HG02885 (cell line): ENCODE results near the gene RBKS.
"Not testable (repeated sequence)": the region's sequence is repeated elsewhere in the genome, so short reads cannot be mapped to it uniquely, and the experiment has no call there.

Experiments used
- ATAC-seq: cut with Tn5 transposase; IDR thresholded peaks from one replicate; pipeline ENCODE4 v1.9.1; 2021; ENCODE audit warnings: mild to moderate bottlenecking; ENCODE audit not compliant: unreplicated experiment, poor library complexity

Gene RBKS

DNA sequence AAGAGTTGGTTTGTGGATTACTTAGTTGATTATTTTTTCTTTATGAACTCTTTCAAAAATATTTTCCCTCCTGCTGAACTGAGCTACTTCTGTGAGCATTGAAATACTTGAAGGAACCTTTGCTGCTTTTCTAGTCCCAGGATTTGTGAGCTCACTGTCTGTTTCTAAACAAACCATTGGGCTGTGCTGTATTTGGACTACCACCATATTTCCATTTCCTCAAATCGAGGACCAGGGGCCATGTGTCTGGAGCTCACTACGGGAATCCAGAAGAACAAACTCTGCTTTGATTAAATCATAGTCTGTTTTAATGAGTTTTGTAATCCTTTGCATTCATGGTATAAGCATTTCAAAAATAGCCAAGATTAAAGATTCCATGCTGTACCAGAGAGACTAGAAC lies 117.4 kb downstream of the RBKS start:
- ATAC-seq = no peak

DNA sequence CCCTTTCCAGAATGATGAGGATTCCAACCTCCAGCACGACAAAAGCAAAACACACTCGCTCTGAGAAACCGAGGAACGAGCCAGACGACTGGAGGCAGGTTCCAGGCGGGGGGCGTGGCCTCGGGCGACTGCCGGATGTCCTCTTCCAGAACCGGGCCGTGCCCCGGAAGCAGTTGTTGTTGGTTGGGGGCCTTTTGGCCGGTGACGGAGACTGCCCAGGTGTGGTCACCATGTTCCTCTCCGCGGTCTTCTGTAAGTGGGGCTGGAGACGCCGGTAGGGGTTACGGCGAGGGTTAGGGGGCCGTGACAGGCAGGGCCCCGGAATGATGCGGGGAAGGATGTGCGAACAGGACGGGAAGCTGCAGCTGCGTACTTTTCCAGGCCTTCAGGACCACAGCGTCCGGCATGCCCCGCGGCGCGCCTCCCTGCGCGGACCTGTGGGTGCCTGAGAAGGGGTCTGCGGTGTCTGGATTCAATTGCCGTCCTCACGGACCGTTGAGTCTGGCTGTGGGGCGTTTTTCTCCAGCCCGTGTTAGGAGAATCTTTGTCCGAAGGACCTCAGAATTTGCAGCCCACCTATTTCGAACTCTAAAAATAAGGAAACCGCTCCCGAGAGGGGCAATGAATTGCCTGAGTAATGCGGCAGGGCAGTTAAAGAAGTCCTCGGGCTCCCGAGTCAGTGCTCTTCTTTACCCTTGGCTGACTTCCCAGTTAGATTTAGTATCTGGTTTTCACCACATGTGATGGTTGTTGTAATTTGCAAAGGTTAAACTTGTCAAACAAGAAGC lies 118.4 kb downstream of the RBKS start, which contains the start of gene MRPL33:
TSS of gene MRPL33 (plus strand) at position 172 of the 788 bp plus-strand sequence. CDS start at position 231, 59 bp downstream.
- ATAC-seq = peak; percentile 97

DNA sequence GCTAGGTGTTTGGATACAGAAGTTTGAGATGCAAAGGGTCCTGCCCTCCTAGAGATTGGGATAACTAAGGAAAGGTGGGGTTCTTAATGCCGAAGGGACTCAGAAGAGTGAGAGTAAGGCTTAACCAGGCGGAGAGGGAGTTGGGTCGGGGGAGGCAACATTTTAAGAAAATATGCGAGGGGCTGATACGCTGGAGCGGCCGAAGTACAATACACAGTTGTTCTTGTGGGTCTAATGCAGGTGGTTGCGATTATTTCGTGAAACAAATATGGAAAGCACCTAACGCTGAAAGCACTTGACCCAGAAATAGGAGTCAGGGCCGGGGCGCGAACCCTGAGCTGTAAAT lies 119.0 kb downstream of the RBKS start:
- ATAC-seq = peak; percentile 26

DNA sequence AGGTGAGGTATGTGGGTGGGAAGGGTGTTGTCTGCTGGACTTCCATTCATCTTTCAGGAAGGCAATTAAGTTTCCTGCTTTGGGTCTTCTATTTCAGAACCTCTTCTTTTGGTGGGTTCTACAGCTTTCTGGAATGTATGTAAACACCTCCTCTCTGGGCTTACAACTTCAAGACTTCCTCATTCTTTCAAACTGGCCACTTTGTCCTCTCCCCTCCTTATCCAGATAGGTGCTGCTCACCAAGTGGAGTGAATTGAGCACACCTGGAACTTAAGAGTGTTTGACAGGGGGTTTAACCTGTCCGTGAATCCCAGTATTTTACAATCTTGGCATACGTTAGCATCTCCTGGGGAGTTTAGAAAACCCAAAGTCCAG lies 123.9 kb downstream of the RBKS start:
- no peak for ATAC-seq

DNA sequence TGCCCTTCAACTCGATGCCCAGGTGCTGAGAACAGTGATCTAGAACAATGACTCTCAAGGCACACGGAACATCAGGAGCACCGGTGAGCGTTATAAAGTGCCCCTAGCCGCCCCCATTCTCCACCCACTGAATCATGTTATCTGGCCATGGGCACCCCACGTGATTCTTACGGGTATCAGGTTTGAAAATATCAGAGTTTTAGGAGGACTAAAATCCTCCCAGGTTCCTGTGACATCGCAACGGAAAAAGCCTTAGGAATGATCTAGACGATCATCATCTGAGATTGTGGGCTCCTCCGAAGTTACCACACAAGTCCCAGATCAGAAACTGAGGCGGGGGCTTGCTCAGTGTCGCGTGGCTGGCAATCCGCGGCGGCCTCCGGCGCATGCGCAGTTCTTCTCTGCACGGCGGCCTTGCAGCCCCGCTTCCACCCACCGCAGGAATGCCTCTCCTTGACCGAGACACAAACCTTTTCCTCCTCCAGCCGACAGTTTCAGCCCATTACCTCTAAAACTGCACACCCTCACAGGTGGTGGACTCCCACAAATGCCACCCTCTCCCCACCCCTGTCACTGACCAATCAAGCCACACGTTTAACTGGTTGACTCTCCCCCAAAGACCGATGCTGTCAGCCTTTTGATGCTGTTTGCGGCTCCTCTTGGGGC lies 124.4 kb downstream of the RBKS start:
- ATAC-seq = no peak

DNA sequence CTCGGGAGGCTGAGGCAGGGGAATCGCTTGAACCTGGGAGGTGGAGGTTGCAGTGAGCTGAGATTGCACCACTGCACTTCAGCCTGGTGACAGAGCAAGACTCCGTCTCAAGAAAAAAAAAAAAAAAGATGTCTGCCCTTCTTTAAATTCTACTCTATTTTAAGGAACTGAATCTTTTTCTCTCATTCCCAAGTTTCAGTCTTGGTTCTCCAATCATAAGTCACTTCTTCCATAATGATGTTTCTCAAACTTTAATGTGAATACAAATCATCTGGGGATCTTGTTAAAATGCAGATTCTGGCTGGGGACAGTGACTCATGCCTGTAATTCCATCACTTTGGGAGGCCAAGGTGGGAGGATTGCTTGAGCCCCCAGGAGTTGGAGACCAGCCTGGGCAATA lies 125.7 kb downstream of the RBKS start:
- not testable (repeated sequence) for ATAC-seq

DNA sequence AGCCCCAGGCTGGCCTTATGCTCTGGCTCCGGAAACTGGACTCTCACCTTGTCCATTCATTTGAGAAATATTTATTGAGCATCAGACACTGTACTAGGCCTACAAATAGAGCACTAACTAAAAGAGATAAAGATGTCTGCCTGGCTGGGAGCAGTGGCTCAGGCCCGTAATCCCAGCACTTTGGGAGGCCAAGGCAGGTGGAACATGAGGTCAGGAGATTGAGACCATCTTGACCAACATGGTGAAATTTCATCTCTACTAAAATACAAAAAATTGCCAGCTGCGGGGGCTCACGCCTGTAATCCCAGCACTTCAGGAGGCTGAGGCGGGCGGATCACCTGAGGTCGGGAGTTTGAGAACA lies 126.3 kb downstream of the RBKS start:
- ATAC-seq = no peak

DNA sequence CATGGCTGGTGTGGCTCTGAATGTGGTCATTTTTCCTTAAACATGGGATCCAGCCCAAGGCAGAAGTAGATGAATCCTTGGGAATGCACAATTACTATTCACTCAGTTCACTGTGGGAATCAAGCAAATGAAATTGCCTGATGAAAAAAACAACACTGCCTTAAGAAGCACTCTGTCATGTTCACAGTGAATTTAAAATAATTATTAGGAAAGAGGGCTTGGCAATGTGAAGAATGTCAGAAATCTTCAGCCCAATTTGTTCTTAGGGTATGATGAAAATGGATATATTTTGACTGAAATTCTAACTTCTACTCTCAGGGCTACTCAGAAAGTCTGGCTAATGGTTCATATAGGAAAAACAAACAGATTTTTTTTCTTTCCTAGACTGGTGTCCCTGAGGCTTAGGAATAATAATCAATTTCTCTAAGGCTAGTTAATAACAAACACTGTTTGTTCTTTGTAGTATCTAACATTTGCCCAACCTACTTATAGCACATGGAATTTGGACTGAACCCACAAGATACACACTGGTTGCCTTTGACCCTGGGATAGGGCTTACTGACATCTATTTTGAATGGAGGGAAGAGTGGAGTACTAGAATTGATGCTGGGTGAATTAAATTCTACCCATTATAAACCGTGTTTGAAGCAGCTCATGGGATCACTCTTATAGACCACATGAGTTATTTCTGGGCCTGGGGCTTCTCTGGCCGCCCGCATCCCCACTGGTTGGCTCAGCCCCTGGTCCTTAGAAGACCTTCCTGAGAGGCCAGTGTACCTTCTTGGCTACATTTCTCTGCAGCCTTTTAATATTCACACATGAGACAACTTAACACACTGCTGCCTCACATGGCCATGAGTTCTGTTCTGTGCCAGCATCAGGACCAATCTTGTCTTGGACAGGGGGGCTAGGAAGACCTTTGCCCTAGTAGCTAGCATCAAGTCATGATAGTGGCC lies 127.0 kb downstream of the RBKS start:
- no peak for ATAC-seq

DNA sequence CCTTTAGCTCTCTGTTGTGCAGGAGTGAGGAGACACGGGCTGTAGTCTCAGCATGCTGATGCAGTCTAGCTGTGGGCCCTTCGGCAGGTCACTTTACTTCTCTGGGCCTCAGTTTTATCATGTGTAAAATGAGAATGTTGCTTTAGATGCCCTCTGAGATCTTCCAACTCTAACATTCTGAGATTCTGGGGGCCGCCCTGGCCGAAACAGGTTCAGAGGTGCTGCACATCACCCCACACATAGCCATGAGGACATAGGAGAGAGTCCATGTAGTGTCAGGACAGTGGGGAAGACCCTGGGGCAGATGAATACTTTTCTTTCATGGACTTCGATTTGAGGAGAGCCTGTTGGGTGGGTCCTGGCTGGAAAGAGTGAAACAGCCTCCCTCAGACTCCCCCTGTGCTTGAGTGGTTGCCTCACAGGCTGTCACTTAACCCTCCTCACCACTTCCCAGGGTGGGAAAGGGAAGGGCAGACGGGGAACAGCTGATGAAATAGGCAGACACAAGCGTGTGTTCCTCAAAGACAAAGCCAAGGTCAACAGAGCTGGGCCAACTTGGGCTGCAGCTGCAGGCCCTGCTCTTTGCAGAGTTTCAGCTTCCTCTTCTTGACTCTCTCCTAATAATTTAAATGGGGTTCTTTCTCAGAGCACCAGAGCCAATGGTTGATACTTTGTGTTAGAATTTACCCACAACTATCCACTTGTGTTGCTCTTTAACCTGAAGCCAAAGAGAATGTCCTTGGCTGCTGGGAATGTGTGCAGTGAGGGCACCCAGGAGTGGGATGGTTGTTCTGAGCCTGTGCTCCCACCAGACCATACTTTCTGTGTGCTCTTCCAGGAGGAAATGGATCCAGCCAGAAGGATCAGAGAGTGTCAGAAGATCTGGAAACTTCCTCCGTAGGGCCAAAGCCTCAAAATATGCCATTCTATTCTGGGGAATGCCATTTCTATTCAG lies 133.4 kb downstream of the RBKS start:
- no peak for ATAC-seq

DNA sequence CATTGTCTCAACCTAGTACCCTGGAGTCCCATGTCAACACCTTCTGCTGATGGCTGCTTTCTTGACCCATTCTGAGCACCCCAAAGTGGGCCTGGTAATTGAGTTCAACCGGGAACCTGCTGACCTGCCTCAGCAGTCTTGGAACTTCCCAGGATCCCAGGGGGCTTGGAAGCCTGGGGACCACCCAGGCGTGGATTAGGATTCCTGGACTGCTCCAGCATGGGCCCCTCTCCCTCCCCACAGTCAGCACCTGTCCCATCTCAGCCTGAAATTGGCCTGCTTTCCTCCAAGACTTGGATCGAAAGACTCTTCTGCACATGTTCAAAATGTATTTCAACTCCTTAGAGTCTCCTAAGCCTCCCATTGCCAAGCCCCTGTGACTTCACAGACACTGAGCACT lies 134.1 kb downstream of the RBKS start:
- no peak for ATAC-seq

DNA sequence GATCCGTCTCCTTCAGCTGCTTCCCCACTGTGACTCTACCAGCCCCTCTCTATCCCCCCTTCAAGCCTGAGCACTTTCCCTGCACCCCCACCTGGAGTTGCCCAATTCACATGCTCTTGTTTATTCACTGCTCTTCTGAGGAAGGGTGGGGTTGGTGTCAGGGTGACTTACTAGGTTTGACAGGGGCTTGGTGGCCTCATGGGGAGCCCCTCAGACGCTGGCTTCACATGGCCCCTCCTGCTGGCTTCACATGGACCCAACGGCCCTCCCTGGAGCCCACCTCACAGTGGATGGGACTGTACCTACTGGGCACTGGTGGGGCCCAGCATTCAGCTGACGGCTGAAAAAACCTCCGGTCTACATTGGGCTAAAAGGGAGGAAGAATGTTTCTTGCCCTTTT lies 135.4 kb downstream of the RBKS start:
- no peak for ATAC-seq

DNA sequence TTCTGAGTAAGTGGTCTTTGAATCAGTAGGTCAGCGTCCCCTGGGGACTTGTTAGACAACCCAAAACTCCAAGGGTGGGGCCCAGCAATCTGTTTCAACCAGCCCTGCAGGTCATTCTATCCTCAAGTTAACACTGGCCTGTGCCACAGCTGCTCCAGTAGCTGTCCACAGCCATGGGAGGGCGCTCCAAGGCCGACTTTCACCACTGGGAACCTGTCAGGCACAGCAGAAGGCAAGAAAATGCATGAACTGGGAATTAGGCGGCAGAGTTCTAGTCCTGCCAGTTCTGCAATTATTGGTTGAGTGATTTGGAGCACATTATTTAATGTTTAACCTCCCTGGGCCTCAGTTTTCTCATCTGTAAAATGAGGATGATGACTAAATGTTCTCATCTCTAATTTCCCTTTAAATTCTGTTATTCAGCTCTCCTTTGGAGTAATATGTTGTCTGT lies 136.0 kb downstream of the RBKS start:
- no peak for ATAC-seq

DNA sequence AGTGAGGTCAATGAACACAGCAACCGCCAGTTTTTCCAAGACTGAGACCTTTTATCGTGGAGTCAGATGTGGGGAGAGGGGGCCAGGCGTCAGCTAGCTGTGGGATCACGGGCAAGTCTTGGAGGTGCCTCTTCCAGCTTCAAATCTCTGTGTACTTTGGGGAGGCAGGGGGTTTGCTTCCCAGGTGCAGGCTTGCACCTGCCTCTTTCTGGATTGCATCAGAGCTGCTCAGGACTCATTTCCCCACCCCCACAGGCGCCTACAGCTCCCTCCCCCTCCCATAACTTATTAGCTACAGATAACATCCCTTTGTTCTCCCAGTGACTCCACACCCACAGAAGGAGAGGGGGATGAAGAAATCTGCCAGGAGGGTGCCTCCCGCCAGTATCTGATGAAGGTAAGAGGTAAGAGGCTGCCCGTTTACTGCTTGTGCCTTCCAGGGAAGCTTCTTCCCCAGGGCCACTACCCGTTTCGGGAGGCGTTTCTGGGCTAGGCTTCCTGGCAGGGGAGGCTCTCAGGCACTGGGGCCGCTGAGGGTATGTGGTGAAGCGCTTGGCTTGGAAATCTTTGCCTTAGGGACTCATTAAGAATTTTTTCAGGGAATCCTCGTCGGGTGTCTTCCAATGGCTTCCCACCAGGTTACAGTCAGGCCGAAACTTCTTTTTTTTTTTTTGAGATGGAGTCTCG lies 137.5 kb downstream of the RBKS start:
- no peak for ATAC-seq

DNA sequence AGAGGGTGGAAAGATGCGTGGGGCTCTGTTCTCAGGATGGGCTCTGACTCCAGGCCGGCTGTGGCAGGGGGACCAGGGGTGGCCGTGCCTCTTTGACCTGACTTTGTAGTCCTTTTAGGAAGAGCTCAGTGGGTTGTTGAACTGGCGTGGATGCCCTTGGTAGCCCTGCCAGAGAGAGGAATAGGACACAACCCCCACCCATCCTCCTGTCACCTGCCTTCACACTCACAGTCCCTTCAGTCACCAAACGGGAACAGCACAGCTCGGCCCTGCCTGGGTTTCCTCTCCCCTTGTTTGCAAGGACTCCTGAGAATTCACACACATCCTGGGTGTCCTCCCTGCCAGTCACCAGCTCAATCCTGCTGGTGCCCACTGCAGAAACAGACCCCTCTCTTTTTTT lies 138.8 kb downstream of the RBKS start:
- ATAC-seq = no peak

DNA sequence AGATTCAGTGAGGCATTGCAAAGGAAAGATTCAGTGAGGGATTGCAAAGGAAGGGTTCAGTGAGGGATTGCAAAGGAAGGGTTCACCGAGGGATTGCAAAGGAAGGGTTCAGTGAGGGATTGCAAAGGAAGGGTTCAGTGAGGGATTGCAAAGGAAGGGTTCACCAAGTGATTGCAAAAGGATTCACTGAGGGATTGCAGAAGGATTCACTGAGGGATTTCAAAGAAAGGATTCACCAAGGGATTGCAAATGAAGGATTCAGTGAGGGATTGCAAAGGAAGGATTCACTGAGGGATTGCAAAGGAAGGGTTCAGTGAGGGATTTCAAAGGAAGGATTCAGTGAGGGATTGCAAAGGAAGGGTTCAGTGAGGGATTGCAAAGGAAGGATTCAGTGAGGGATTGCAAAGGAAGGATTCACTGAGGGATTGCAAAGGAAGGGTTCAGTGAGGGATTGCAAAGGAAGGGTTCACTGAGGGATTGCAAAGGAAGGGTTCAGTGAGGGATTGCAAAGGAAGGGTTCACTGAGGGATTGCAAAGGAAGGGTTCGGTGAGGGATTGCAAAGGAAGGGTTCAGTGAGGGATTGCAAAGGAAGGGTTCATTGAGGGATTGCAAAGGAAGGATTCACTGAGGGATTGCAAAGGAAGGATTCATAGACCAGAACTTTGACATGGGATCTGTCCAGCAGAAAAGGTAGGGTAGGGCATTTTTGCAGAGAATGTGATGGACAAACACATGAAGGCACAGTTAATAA lies 141.2 kb downstream of the RBKS start:
- not testable (repeated sequence) for ATAC-seq

DNA sequence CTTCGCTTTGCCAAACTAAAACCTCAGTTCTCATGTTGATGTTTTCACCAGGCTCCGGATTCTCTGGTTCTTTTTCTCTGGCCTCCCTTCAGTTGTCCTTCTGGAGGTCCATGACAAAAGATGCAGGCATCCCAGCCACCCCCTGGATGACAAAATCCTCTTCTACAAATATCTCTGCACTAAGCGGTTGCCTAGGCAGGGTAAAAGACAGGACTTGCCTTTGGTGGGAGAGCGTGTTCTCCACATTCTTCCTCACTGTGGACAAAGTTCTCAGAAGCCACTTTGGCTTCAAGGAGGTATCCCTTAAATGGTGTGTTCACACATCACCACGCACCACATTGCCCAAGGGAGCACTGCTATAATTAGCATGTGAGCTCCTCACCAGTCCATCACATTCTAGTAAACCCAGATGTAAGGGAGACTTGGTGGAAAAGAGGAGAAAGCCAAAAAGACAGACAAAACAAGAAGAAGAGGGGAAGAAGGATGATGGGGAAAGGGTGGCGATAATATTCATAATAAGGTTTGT lies 142.3 kb downstream of the RBKS start:
- ATAC-seq = no peak

DNA sequence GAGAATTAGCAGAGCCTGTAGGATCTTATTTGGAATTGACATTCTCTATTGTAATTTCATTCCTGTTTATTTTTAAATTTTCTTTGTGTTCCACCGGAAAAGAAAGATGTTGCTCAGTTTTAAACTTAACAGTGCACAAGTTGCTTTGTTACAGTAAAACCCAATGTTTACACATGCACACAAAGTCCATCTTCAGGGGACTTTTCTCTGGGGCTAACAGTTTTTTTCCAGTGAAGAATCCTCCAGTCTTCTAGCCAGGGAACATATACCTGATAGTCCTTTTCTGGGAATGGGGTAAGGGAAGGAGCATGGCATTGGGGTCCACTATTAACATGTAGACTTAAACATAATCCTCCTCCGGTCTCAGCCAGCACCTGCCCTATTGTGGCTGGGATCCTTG lies 143.9 kb downstream of the RBKS start:
- no peak for ATAC-seq

DNA sequence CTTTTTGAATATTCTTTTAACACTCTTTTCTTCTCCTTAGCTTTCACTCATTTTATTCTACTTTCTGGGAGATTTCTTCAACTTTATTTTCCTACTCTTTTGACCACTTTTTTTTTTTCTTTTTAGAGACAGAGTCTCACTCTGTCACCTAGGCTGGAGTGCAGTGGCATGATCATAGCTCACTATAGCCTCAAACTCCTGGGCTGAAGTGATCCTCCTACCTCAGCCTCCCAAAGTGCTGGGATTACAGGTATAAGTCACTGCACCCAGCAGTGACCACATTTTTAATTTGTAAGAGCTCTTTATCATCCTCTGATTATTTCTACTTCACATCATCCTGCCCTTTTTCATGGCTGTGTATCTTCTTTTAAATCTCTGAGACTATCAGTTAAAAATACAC lies 144.7 kb downstream of the RBKS start:
- not testable (repeated sequence) for ATAC-seq
